ENCODE results near the gene UBE2Q1. TPM values are rescaled to one million over a fixed set of nuclear protein-coding genes. Genes with fewer than 3 reads are reported as not detected.

The UBE2Q1 gene
- total and polyA plus RNA-seq, 2 experiments from 2014 or later, result 5.7 to 37.9 TPM

GRCh38 chr1:154573168-154573510 lies 14.7 kb upstream of the UBE2Q1 start:
- no peak for DNase-seq
- Histone ChIP-seq H3K27me3 (replicated peaks; ENCODE audit: insufficient read depth) (no peaks in the 10 kb centered on the region), H3K9me3 (ENCODE audit: low read depth) (no peaks in the 10 kb centered on the region), H3K4me3 (no peak overlapping the region), H3K9me2 (ENCODE audit: insufficient read depth) (no peaks in the 10 kb centered on the region), H4K20me1 (ENCODE audit: insufficient read depth) (no peaks in the 10 kb centered on the region), H3K27ac (no peak overlapping the region), H3F3A (ENCODE audit: insufficient read depth) (peaks cover 12% of the 10 kb centered on the region; the same call in 1 of the 2 replicates), H2AFZ (no peak overlapping the region), H3K9ac (no peak overlapping the region), H3K79me2 (ENCODE audit: insufficient read depth) (no peaks in the 10 kb centered on the region), H3K4me2 (ENCODE audit: unreplicated experiment) (no peak overlapping the region), H3K36me3 (ENCODE audit: low read depth) (no peaks in the 10 kb centered on the region), H3K4me1 (ENCODE audit: insufficient read depth) (no peaks in the 10 kb centered on the region)
- 61 to 67% methylated on average over 3 of the region's 3 CpGs for WGBS, 2 experiments (ENCODE audit: low coverage in 1 of 2, low lambda C conversion rate in 2 of 2, missing lambda C conversion rate in 2 of 2)
- TF ChIP-seq EZH2phosphoT487 (IDR thresholded peaks at IDR 0.05; ENCODE audit: insufficient read depth, low read depth), result no peak
- no peak for TF ChIP-seq EZH2 (IDR thresholded peaks at IDR 0.05; ENCODE audit: insufficient read depth, poor library complexity, severe bottlenecking)
- in situ Hi-C loops (cut with MboI), result no loop called here

- Histone ChIP-seq H3F3A (ENCODE audit: insufficient read depth) (peaks cover 12% of the 10 kb centered on the region; the same call in 1 of the 2 replicates), H4K20me1 (ENCODE audit: insufficient read depth) (no peaks in the 10 kb centered on the region), H3K4me1 (ENCODE audit: insufficient read depth) (no peaks in the 10 kb centered on the region), H3K4me3 (no peak overlapping the region), H3K27ac (no peak overlapping the region), H3K9me3 (ENCODE audit: low read depth) (no peaks in the 10 kb centered on the region), H3K36me3 (ENCODE audit: low read depth) (no peaks in the 10 kb centered on the region), H3K4me2 (ENCODE audit: unreplicated experiment) (no peak overlapping the region), H3K9me2 (ENCODE audit: insufficient read depth) (no peaks in the 10 kb centered on the region), H3K9ac (no peak overlapping the region), H3K79me2 (ENCODE audit: insufficient read depth) (no peaks in the 10 kb centered on the region), H2AFZ (no peak overlapping the region), H3K27me3 (replicated peaks; ENCODE audit: insufficient read depth) (no peaks in the 10 kb centered on the region)
- TF ChIP-seq EZH2 (IDR thresholded peaks at IDR 0.05; ENCODE audit: insufficient read depth, poor library complexity, severe bottlenecking) (no peak), EZH2phosphoT487 (IDR thresholded peaks at IDR 0.05; ENCODE audit: insufficient read depth, low read depth) (no peak)
- DNase-seq, result no peak
- in situ Hi-C loops (cut with MboI), result no loop called here
- 54 to 58% methylated on average over 8 to 10 of the region's 10 CpGs for WGBS, 2 experiments (ENCODE audit: low coverage in 1 of 2, low lambda C conversion rate in 2 of 2, missing lambda C conversion rate in 2 of 2)
These were observed 14.2 kb upstream of the UBE2Q1 start for GRCh38 chr1:154572468-154573167.

GRCh38 chr1:154571964-154572288 lies 13.5 kb upstream of the UBE2Q1 start:
- H3K27me3 ChIP-seq (replicated peaks; ENCODE audit: insufficient read depth), result peaks cover 4% of the 10 kb centered on the region
- no peak overlapping the region for H3K9ac ChIP-seq
- H3K79me2 ChIP-seq (ENCODE audit: insufficient read depth), result no peaks in the 10 kb centered on the region
- no peak overlapping the region for H2AFZ ChIP-seq
- H3K4me3 ChIP-seq, result no peak overlapping the region
- DNase-seq, result no peak
- no peak overlapping the region for H3K27ac ChIP-seq
- TF ChIP-seq EZH2phosphoT487 (IDR thresholded peaks at IDR 0.05; ENCODE audit: insufficient read depth, low read depth) (no peak), EZH2 (IDR thresholded peaks at IDR 0.05; ENCODE audit: insufficient read depth, poor library complexity, severe bottlenecking) (no peak)
- H3K9me2 ChIP-seq (ENCODE audit: insufficient read depth), result no peaks in the 10 kb centered on the region
- H3F3A ChIP-seq (ENCODE audit: insufficient read depth), result peaks cover 12% of the 10 kb centered on the region; the same call in 1 of the 2 replicates
- in situ Hi-C loops (cut with MboI), result no loop called here
- H4K20me1 ChIP-seq (ENCODE audit: insufficient read depth), result no peaks in the 10 kb centered on the region
- no peaks in the 10 kb centered on the region for H3K4me1 ChIP-seq (ENCODE audit: insufficient read depth)
- H3K4me2 ChIP-seq (ENCODE audit: unreplicated experiment), result no peak overlapping the region
- no peaks in the 10 kb centered on the region for H3K9me3 ChIP-seq (ENCODE audit: low read depth)
- no peaks in the 10 kb centered on the region for H3K36me3 ChIP-seq (ENCODE audit: low read depth)
- WGBS, 2 experiments (ENCODE audit: low coverage in 1 of 2, low lambda C conversion rate in 2 of 2, missing lambda C conversion rate in 2 of 2), result 92 to 96% methylated on average over 19 to 29 of the region's 29 CpGs

- 89 to 90% methylated on average over 45 to 59 of the region's 59 CpGs for WGBS, 2 experiments (ENCODE audit: low coverage in 1 of 2, low lambda C conversion rate in 2 of 2, missing lambda C conversion rate in 2 of 2)
- Histone ChIP-seq H3F3A (ENCODE audit: insufficient read depth) (peaks cover 12% of the 10 kb centered on the region; the same call in 1 of the 2 replicates), H3K79me2 (ENCODE audit: insufficient read depth) (no peaks in the 10 kb centered on the region), H3K4me3 (no peak overlapping the region), H3K4me1 (ENCODE audit: insufficient read depth) (no peaks in the 10 kb centered on the region), H3K27ac (no peak overlapping the region), H3K9me2 (ENCODE audit: insufficient read depth) (no peaks in the 10 kb centered on the region), H3K27me3 (replicated peaks; ENCODE audit: insufficient read depth) (peaks cover 8% of the 10 kb centered on the region), H3K36me3 (ENCODE audit: low read depth) (no peaks in the 10 kb centered on the region), H4K20me1 (ENCODE audit: insufficient read depth) (no peaks in the 10 kb centered on the region), H3K9me3 (ENCODE audit: low read depth) (no peaks in the 10 kb centered on the region), H2AFZ (no peak overlapping the region), H3K4me2 (ENCODE audit: unreplicated experiment) (no peak overlapping the region), H3K9ac (no peak overlapping the region)
- TF ChIP-seq EZH2 (IDR thresholded peaks at IDR 0.05; ENCODE audit: insufficient read depth, poor library complexity, severe bottlenecking), result no peak
- no peak for TF ChIP-seq EZH2phosphoT487 (IDR thresholded peaks at IDR 0.05; ENCODE audit: insufficient read depth, low read depth)
- in situ Hi-C loops (cut with MboI), result no loop called here
- no peak for DNase-seq
These were observed 12.9 kb upstream of the UBE2Q1 start for GRCh38 chr1:154571244-154571963.

All from GM23248 (cell line).